ENCODE measurements around the gene POLR3B. TPM values are rescaled to one million over a fixed set of nuclear protein-coding genes. Genes with fewer than 3 reads are reported as not detected.
"Not testable (repeated sequence)": the region's sequence is repeated elsewhere in the genome, so short reads cannot be mapped to it uniquely, and the experiment has no call there.

Gene POLR3B
- 10 to 100 TPM; 13.7 to 14.2 TPM for total RNA-seq

DNA sequence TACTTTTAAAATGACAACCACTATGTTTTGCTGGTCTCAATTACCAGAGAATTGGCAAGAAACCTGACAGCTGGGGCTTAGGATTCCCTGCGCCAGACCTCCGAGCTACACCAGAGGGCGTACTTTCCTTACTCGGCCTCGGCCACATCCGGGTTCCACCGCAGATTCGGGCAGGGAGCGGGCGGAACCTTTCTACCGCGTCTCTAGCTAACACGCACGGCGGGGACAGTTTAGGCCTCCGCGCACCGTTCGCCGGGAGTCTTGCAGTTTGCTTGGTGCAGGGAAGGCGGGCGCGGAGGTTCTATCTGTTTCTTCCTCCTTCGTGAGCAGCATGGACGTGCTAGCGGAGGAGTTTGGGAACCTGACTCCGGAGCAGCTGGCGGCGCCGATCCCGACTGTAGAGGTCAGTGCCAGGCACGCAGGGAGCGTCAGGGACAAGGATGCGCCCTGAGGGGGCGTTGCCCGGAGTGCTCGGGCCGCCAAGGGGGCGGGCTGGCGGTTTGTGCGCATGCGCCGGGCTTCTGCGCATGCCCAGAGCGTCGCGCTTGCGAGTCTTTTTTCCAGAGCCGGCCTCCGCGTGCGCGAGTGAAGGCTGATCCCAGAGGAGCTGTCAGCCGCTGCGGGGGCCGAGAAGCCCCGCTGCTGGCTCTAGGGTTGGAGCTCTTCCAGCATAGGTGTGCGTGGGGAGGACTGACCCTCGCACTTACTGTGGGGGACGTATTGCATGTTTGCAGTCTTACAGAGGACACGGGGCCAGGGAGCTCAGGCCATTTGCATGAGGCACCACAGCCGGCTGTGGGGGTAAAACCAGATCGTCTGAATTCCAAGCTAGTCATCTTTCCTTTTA, at the start of gene POLR3B:
Gene POLR3B, plus strand, starts transcription at position 200 of the 847 bp plus-strand sequence. Its CDS starts 132 bp downstream, at position 332.
- Mint-ChIP-seq H3K4me1 (peaks cover 9% of the 10 kb centered on the region), H3K27me3 (no peaks in the 10 kb centered on the region), H3K27ac (peak within 1 kb of the TSS; percentile 93), H3K4me3 (peak within 1 kb of the TSS; percentile 87), H3K36me3 (peaks cover 6% of the 10 kb centered on the region), H3K9me3 (no peaks in the 10 kb centered on the region)
- peak; percentile 94 for DNase-seq

DNA sequence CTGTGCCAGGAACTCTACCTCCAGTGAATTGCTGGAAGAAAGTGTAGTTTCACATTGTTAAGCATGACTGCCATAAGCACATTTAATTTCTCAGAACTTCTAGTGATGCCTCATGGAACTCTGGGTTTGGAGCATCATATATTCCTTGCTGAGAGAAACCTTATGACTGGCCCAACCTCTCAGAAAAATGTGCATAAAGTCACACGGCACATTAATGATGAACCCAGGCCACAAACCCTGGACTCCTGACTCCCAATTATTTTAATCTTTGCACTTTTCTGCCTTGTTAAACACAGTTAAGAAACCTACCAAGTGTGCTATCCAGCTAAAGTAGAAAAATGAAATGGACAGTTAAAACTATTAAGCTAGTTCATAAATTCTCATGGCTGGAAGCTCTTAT, 49.4 kb upstream of the POLR3B start:
- no peaks in the 10 kb centered on the region for H3K27me3 Mint-ChIP-seq
- H3K4me1 Mint-ChIP-seq, result peaks cover 83% of the 10 kb centered on the region
- H3K36me3 Mint-ChIP-seq, result peaks cover 2% of the 10 kb centered on the region
- DNase-seq, result no peak
- H3K4me3 Mint-ChIP-seq, result no peak overlapping the region
- no peaks in the 10 kb centered on the region for H3K9me3 Mint-ChIP-seq
- peak overlapping the region; percentile 71 for H3K27ac Mint-ChIP-seq

DNA sequence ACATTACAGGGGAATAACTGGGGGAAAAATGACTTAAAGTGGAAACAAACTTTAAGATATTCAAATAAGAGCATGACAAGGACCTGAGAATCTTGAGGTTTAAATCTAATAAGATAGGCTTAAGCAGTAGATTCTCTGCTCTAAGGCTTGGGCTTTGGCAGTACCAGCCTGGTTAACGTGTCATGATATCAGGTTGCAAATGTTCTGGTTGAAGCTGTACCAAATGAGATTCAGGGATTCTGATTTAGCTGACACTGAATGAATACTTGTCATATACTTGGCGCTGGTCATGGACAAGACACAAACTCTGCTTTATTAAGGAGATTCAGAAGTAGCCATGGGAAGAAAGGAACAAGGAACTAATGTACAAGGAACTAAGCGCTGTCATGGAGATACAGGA, 48.9 kb upstream of the POLR3B start:
- Mint-ChIP-seq H3K4me3 (no peak overlapping the region), H3K27ac (peak overlapping the region; percentile 71), H3K9me3 (no peaks in the 10 kb centered on the region), H3K27me3 (no peaks in the 10 kb centered on the region), H3K36me3 (peaks cover 2% of the 10 kb centered on the region), H3K4me1 (peaks cover 81% of the 10 kb centered on the region)
- no peak for DNase-seq

DNA sequence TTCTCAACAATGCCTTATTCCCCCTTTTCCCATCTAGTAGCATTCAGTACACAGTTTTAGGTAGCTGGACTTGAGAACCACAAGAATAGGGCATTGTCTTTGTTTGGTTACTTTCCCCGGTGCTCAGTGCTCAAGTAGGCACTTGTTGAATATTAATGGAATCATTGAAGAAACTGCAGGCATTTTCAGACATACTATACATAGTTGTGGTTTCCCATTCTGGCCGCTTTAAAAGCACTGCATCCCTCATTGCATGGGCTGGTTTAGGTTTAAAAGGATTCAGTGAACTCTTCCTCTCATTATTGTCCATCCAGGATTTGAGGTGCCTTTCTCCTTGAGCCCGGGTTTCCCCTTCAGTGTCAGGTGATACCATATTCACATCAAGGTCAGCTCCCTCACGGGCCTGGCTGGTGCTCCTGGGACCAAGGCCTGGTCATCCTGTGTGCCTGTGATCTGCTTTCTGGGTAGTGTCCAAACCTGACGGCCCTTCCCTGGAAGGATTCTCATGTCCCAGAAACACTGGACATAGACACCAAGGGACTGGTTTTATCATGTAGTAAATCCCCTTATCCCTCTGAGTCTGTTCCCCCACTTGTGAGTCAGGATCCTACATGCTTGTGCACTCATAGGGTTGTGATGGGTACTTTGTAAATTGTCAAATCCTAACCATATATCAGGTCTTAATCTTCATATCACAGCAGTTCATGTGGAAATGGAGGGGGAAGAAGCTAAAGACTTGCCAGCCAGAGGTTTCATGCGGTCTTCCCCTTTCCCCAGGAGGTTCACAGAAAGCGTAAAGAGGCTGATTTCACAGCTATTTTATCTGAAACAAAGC, 47.7 kb upstream of the POLR3B start:
- DNase-seq, result no peak
- Mint-ChIP-seq H3K27ac (peak overlapping the region; percentile 14), H3K36me3 (peaks cover 2% of the 10 kb centered on the region), H3K4me3 (no peak overlapping the region), H3K9me3 (no peaks in the 10 kb centered on the region), H3K4me1 (peaks cover 68% of the 10 kb centered on the region), H3K27me3 (no peaks in the 10 kb centered on the region)

DNA sequence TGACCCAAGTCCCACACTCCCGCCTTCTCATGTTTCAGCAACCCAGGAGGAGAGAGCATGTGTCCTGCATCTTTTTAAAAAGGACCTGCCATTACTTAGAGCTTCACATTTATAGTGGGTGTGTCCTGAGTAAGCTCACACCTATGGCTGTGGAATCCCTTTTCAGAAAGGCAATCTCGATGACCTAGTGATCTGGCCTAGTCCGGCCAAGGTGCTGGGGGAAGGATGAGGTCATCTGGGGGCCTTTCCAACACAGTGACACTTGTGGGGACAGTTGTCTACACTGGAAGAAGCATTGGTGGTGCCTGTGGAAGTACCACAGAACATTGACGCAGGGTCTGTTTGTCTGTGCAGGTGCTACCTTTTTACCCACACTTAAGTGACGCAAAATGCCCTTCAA, 46.9 kb upstream of the POLR3B start:
- no peak for DNase-seq
- H3K27ac Mint-ChIP-seq, result peak overlapping the region; percentile 14
- H3K9me3 Mint-ChIP-seq, result no peaks in the 10 kb centered on the region
- peaks cover 60% of the 10 kb centered on the region for H3K4me1 Mint-ChIP-seq
- no peaks in the 10 kb centered on the region for H3K27me3 Mint-ChIP-seq
- peaks cover 2% of the 10 kb centered on the region for H3K36me3 Mint-ChIP-seq
- no peak overlapping the region for H3K4me3 Mint-ChIP-seq

DNA sequence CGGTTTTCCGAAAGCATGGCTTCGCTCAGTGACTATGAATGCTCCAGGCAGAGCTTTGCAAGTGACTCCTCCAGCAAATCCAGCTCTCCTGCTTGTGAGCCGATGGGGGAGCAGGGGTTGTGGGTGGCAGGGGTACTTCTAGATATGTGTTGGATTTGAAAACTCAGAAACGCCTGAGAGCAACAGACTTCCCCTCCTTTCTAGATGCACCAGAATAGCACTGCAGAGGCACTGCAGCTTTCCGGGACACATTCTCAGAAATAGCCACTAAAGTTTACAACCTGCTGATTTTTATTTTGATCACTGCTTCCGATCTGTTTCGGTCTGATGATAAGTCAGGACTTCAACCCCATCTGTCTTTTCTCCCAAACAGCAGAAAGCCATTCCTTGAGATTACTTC, 46.4 kb upstream of the POLR3B start:
- Mint-ChIP-seq H3K27ac (peak overlapping the region; percentile 76), H3K27me3 (no peaks in the 10 kb centered on the region), H3K9me3 (no peaks in the 10 kb centered on the region), H3K36me3 (peaks cover 3% of the 10 kb centered on the region), H3K4me1 (peaks cover 56% of the 10 kb centered on the region), H3K4me3 (no peak overlapping the region)
- no peak for DNase-seq

DNA sequence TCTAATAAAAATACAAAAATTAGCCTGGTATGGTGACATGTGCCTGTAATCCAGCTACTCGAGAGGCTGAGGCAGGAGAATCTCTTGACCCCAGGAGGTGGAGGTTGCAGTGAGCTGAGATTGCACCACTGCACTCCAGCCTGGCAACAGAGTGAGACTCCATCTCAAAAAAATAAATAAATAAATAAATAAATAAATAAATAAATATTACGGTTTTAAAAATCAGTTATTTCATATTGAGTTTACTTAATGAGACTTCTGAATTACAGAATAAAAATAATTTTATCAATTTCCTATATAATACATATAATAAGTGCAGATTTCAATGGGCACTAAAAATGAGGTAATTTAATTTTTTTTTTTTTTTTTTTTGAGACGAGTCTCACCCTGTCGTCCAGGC, 44.1 kb upstream of the POLR3B start:
- not testable (repeated sequence) for H3K27ac Mint-ChIP-seq, DNase-seq, H3K4me3 Mint-ChIP-seq, H3K9me3 Mint-ChIP-seq, H3K36me3 Mint-ChIP-seq, H3K27me3 Mint-ChIP-seq
- H3K4me1 Mint-ChIP-seq, result peaks cover 35% of the 10 kb centered on the region

DNA sequence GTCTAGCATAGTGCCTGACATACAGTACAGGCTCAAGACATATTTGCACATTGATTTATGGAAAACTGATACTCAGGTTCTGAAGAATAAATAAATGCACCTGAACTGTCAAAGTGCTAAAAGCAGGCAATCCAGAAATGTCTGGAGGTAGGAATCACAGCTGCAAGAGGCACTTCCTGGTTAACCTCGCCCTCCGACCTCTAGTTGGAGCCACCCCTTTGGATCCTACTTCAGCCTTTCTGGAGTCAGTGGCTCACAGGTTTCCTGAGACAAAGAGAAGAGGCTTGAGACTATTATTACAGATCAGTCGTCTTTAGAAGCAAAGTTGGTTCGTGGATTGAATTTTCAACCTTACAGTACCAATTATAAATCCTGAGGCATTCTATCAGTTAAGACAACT, 42.0 kb upstream of the POLR3B start:
- Mint-ChIP-seq H3K27ac (no peak overlapping the region), H3K27me3 (no peaks in the 10 kb centered on the region), H3K36me3 (peaks cover 4% of the 10 kb centered on the region), H3K4me1 (peaks cover 15% of the 10 kb centered on the region), H3K9me3 (no peaks in the 10 kb centered on the region), H3K4me3 (no peak overlapping the region)
- DNase-seq, result no peak

DNA sequence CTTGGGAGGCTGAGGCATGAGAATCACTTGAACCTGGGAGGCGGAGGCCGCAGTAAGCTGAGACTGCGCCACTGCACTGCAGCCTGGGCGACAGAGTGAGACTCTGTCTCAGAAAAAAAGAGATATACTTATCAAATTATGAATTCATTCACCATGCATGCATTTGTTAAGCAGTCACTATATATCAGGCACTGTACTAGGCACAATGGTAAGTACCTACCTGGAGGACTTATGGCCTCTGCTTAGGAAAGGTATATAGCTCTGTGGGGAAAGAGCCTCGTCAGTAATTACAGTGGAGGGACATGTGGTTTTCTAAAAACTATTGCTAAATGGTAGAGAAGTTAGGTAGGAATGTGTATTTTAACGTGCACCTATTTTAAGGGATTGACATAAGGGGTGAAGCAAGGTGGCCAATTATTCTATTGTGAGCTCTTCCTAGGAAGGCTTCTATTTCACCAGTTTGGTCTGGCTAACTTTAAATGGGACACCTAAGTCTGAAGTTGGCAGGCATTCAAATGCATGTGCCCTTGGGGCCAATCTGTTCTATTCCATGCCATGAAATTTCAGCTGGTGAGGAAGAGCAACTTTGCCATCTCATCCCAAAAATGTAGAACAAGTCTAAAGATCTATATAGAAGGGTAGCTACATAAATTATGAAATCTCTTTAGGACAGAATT, 40.0 kb upstream of the POLR3B start:
- Mint-ChIP-seq H3K4me1 (no peaks in the 10 kb centered on the region), H3K27me3 (no peaks in the 10 kb centered on the region), H3K27ac (no peak overlapping the region), H3K4me3 (no peak overlapping the region), H3K36me3 (peaks cover 5% of the 10 kb centered on the region), H3K9me3 (no peaks in the 10 kb centered on the region)
- DNase-seq, result no peak

DNA sequence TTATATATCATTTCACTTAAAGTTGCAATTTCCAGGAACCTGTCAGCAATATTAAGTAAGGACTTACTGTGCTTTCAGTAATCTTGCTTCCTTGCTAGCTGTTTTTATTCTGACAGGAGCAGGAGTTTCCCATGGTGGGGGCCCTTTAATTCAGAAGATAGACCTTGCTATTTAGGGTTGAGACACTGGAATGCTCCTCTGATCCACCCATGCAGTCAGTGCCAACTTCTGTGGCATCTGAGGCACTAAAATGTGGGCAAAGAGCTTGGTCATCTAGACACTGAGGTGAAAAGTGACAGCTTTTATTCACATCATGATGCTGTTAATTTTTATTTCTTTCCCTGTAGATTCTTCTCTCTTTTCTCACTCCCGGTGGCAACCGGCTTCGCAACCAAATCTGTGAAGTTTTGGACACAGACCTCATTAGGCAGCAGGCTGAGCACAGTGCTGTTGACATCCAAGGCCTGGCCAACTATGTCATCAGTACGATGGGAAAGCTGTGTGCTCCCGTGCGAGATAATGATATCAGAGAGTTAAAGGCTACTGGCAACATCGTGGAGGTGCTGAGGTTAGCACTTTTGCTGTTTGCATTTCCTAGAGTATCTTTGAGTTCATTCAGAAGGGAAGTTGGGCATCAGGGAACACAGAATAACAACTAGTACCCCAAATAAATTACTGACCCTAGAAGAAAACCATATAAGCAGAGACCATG, 36.3 kb upstream of the POLR3B start:
- no peaks in the 10 kb centered on the region for H3K27me3 Mint-ChIP-seq
- no peaks in the 10 kb centered on the region for H3K9me3 Mint-ChIP-seq
- peaks cover 4% of the 10 kb centered on the region for H3K36me3 Mint-ChIP-seq
- H3K4me3 Mint-ChIP-seq, result no peak overlapping the region
- H3K4me1 Mint-ChIP-seq, result peaks cover 2% of the 10 kb centered on the region
- peak overlapping the region; percentile 17 for H3K27ac Mint-ChIP-seq
- DNase-seq, result no peak

DNA sequence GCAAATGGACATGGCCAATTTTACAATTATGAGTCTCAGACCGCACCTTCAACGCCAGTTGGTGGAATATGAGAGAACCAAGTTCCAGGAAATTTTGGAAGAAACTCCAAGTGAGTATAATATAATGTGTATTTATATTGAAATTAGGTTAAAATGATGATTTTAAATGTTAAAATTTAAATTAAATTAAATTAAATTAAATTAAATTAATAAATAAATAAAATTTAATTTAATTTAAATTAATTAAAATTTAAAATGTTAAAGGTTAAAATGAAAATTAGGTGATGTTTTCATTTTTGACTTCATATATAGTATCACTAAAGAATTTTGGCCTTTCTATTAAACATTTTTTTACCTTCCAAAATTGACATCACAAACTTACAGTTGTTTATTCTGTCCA, 34.0 kb upstream of the POLR3B start:
- no peaks in the 10 kb centered on the region for H3K9me3 Mint-ChIP-seq
- H3K4me3 Mint-ChIP-seq, result no peak overlapping the region
- H3K4me1 Mint-ChIP-seq, result peaks cover 5% of the 10 kb centered on the region
- no peak for DNase-seq
- H3K27ac Mint-ChIP-seq, result no peak overlapping the region
- no peaks in the 10 kb centered on the region for H3K27me3 Mint-ChIP-seq
- peaks cover 3% of the 10 kb centered on the region for H3K36me3 Mint-ChIP-seq

DNA sequence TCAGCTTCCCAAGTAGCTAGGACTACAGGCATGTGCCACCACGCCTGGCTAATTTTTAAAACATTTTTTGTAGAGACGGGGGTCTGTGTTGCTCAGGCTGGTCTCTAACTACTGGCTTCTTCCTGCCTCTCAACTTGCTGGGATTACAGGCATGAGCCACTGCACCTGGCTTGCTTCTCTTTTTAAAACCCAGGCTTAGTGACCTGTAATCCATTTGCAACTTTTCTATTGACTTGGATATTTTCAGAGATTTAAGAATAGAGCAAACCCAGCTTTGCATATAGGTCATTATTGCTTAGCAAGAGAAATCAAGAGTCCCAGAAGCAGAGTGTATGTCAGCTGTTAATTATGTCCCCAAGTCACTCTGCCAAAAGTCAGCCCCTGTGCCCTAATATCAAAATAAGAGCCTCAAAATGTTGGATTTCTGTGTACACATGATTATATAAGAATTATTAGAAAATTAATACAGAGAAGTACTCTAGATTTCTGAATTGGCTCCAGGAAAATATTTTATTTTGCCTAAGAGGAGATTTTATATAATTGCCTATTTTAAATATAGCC, 30.2 kb upstream of the POLR3B start:
- no peaks in the 10 kb centered on the region for H3K27me3 Mint-ChIP-seq
- DNase-seq, result no peak
- H3K36me3 Mint-ChIP-seq, result peaks cover 11% of the 10 kb centered on the region
- peak overlapping the region; percentile 6 for H3K27ac Mint-ChIP-seq
- peaks cover 5% of the 10 kb centered on the region for H3K4me1 Mint-ChIP-seq
- H3K9me3 Mint-ChIP-seq, result no peaks in the 10 kb centered on the region
- no peak overlapping the region for H3K4me3 Mint-ChIP-seq

DNA sequence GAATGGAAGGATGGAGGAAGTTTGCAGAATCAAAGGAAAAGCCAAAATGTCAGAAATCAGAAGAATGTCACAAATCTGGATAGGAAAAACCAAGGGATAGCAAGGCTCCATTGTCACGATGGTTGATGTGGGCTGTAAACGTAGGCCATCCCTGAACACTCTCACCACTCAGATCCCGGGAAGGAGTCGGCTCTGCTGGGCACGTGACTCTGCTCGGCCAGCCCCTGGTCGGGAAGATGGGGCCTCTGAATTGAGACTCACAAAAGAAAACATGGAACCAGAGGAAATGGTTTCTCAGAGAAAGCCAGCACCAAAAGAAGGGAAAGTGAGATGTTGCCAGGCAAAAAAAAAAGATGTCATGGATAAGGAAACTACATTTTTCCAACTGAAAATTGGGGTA, 28.8 kb upstream of the POLR3B start:
- Mint-ChIP-seq H3K4me3 (no peak overlapping the region), H3K4me1 (peaks cover 6% of the 10 kb centered on the region), H3K27me3 (no peaks in the 10 kb centered on the region), H3K9me3 (no peaks in the 10 kb centered on the region), H3K36me3 (peaks cover 9% of the 10 kb centered on the region), H3K27ac (peak overlapping the region; percentile 38)
- no peak for DNase-seq

DNA sequence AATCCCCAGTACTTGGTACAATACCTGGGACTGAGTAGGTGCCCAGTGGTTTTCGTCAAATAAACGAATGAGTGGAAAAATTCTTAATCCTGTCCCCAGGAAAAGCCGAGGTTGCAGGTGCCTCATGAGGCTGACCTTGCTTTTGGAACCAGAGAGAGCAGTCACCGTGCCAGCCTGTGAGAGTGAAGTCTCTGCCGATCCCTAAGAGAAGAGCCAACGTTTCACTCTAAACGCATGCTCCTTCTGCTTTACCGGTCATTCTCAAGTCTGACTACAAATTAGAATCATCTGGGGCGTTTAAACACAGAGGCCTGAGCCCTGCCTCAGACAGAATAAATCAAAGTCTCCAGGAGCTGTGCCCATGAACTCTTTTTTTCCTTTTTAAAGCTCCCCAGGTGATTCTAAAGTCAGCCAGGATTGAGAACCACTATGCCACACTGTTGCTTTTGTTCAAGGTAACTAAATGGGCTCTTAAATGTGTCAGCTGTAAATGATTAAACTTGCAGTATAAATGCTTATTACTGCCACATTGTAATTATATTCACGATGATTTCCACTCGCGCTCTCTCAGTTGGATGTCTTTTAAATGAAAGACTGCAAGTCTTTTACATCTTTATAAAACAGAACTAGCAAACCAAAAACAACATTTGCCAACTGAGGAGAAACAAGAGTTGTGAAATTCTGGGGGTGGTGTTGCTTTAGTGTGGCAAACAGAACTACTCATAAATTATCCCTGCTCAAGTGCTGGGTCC, 28.1 kb upstream of the POLR3B start:
- Mint-ChIP-seq H3K4me1 (peaks cover 10% of the 10 kb centered on the region), H3K27me3 (no peaks in the 10 kb centered on the region), H3K36me3 (peaks cover 9% of the 10 kb centered on the region), H3K4me3 (no peak overlapping the region), H3K27ac (no peak overlapping the region), H3K9me3 (no peaks in the 10 kb centered on the region)
- DNase-seq, result no peak

Data from activated naive CD8-positive, alpha-beta T cell treated with anti-CD3 and anti-CD28 coated beads for 36 hours (primary cell).